OCI-M2 (cell line): ENCODE data around the gene SUPT20H.

Experiments used
- DNase-seq: peaks from one replicate; lab custom pipeline; 2025; ENCODE audit not compliant: unreplicated experiment; lab: John Stamatoyannopoulos, UW

SUPT20H gene

GRCh38 chr13:37058910-37059847 lies at the start of gene SUPT20H:
TSS of gene SUPT20H (minus strand) at chr13:37059688. CDS start at chr13:37051490, 8,198 bp downstream.
- peak; percentile 37 for DNase-seq

GRCh38 chr13:37109051-37109678 lies 49.7 kb upstream of the SUPT20H start:
- peak; percentile 14 for DNase-seq

DNA sequence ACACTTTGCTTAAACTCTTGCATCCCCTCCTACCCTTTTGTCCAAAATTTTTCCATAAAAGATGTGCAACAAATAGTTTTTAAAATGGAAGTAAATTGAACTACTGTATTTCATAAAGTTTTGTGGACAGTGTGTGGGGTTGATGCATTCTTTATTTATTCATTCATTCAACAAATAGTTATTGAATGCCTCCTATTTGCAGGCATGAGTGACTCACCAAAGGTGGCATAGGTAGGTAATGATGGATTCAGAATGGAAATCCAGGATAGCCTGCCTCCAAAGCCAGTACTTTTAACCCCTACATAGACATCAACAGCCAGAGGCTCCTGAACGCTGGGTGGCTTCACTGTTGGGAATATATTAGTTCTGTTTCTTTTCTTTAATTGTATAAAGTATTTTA lies 48.4 kb upstream of the SUPT20H start:
- no peak for DNase-seq

- DNase-seq: no peak
These were observed 48.0 kb upstream of the SUPT20H start for GRCh38 chr13:37107456-37107855.

DNA sequence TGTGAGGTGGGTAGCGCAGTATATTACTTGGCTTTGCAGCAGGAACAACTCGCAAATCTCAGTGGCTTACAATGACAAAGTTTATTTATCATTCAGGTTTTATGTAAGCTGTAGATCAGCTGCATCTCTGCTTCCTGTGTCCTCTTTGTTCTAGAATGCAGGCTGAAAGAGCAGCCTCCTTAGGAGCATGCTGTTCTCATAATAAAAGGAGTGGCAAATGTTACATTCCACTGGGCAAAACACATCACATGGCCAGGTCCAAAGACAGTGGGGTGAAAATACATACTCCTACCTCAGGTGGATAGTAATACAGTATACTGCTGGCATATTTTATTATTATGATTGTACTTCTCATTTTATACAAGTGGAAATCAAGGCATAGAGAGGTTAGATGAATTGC lies 47.2 kb upstream of the SUPT20H start:
- DNase-seq: no peak

- DNase-seq: no peak
These were observed 45.8 kb upstream of the SUPT20H start, which contains the start of gene CSNK1A1L for GRCh38 chr13:37105251-37105714. TSS of gene CSNK1A1L (minus strand) at chr13:37105664. CDS start at chr13:37105256, 408 bp downstream.

DNA sequence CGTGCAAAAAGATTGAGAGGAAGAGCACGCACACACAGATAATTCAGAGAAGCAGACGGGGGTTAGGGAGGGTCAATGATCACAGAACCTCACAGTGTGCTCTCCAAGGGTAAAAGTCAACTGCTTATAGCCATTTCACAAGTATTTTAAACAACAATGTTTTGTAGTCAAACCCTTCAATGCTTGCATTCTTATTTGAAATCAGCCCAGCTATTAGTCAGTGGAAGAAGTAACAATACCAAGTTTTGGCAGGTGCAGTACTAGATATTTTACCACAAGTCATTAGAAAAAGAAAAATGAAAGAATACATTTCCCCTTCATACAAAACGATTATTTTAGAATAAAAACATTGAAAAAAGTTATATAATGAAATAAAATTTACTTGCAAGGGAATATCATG lies 43.4 kb upstream of the SUPT20H start:
- DNase-seq: no peak

GRCh38 chr13:37101201-37101600 lies 41.7 kb upstream of the SUPT20H start:
- no peak for DNase-seq

DNA sequence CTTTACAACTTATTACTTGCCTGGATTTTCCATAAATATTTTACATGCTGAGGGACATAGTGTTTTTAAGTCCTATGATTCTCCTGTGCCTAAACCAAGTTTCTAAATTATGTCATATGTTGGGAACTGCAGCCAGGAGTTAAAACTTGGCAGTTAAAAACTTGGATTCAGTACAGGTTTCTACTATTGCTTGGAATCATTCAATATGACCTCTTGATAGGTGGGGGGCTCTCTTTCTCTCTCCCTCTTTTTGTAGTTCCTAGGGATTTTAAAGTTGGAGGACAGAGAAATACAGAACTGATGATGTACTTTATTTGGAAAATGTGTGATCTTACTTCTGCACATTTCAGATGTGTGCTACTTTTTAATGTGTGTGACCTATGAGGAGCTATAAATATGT lies 41.2 kb upstream of the SUPT20H start:
- DNase-seq: no peak

DNA sequence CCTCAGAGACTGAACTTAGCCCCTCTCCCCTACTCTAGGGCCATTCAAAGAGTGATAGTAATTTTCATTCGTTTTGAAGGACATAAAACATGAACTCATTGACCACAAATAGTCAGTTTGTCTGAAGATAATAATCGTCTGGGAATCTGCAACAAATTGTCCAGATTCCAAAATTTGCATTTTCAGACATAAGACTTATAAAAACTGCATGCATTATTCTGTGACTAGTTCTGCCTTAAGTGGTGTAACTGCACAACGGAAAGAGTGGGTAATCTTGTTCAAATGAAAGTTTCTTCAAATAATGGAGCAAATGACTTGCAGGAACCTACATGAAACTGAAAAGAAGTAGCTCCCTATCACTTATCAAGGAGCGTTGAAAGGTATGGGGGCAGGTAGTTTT lies 37.6 kb upstream of the SUPT20H start:
- DNase-seq: no peak

DNA sequence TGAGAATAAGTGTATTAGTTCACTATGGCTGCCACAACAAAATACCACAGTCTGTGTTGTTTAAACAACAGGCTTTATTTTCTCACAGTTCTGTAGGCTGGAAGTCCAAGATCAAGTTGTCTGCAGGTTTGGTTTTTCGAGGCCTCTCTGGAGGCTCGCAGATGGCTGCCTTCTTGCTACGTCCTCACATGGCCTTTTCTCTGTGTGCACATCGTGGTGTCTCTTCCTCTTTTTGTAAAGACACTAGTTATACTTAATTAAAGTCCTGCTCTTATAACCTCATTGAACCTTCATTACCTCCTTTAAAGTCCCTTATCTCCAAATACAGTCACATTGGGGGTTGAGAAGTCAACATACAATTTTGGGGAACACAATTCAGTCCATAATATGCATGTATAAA lies 35.4 kb upstream of the SUPT20H start:
- DNase-seq: no peak

DNA sequence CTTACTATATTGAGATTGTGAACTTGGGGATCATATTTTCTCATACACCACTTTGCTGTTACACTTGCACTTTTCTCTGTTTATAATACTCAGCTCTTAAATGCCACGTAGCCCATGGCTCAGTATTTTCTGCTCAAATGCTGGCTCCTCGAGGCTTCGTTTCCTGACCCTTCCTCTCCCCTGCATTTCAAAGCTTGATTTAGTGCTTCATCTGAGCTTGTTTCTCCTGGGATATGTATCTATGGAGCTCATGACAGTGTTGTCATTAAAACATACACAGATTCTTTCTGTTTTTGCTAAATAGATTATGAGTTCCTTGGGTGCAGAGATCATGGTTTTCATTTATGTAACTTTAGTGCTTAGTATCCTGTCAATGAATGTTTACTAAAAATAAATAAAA lies 34.6 kb upstream of the SUPT20H start:
- DNase-seq: no peak

- DNase-seq: no peak
These were observed 32.3 kb upstream of the SUPT20H start for GRCh38 chr13:37091835-37092234.

DNA sequence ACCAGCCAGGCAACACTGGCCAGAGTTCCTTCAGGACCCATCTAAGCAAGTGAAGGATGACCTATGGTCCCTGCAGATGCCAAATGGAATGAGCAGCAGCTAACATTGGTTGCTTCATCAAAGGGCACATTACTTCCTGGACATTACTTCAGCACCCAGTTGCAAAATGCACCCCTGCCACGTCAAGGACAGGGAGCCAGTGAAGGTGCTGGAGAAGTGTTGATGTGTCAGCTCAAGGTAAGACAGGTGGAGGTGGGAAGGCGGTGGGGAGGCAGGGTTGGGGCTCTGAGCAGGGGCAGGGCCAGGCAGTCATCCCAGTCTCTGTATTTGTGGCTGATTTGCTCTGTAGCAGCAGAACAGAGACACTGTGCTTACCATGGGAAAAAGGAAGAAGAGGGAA lies 31.4 kb upstream of the SUPT20H start:
- no peak for DNase-seq

- DNase-seq: no peak
These were observed 30.0 kb upstream of the SUPT20H start for GRCh38 chr13:37089495-37089894.

DNA sequence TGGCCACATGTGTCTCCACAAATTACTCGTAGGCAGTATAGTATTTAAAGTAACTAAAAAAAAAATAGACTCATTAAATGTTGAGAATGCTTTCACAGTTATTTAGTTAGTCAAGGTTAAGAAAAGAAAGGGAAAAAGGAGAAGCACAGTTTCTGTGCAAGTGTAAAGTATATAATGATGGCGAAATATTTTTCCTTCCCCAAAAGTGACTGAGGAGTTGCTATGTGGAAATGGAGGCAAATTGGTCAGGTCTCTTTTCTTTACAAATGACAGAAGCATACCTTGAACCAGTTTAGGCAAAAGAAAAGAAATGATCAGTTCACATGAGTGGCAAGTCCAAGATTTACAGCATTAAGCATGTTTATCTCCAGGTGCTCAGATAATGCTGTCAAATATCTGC lies 28.0 kb upstream of the SUPT20H start:
- no peak for DNase-seq

DNA sequence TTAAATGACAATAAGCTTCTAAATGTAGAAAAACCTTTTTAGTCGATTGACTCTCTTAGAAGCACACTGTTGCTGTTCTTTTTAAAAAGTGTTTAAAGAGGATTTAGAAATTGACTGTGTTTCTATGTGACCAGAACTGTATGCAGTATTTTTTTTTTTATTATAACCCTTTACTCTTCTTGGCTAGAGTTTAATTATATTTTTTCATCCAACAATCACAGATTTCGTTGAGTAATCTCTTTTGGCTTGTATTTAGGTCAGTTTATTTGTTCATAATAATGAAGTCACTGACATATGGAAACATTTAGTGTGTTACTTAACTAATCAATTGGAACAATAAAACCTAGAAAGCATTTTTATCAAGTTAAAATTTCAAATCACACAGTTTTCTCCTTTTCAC lies 26.1 kb upstream of the SUPT20H start:
- DNase-seq: no peak

- DNase-seq: no peak
These were observed 17.3 kb upstream of the SUPT20H start for GRCh38 chr13:37076818-37077217.

DNA sequence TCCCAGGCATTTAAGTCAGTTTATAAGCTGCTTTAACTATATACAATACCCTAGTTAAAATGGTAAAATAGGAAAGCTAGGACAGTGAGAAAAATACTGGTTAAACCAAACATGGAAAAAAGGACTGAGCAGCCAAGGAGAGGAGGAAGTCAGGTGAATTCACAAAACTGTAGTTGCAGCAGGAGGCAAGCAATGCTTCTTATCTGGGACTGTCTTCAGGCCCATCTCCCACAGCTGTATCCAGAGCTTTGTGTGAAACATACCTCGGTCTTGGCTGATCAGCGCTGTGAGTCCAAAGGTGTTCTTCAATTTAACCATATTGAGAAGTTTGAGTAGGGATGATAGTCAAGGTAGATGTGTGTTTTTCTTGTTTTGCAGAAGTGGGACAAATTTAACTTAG lies 15.7 kb upstream of the SUPT20H start:
- DNase-seq: no peak

DNA sequence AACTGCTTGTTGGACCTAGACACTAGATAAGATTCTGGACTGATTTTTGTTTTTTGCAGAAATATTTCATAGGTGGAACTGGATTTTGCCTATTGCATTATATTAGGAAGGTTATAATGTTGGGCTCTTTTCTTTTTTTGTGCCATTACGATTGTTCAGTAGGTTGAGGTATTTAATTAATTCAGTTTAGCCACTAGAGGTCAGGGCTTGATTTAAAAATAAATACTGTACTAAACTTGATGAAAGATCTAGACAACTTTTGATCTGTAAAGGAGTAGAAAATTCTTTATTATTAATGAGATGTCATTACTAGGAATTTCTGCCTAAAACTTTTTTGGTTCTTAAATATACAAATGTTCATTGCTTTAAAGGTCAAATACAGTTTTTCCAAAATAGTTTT lies 15.2 kb upstream of the SUPT20H start:
- DNase-seq: no peak

DNA sequence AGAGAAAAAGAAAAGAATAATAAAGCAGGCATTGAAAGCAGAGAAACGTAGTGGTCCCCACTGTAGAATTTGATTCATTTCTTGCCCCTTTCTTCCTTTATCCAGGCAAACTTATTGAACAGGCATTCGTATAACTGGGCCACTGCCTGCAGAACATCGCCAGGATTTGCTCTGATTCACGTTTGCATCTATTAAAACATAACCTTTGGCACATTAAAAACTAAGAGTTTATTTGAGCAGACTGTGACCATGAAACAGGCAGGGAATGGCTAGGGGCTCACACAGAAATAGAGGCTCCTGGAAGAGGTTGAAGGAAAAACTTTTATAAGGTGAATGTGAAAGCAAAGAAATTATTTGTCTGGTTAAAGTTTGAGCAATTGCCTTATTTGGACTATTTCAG lies 12.5 kb upstream of the SUPT20H start:
- DNase-seq: no peak

GRCh38 chr13:37070956-37071355 lies 11.5 kb upstream of the SUPT20H start:
- DNase-seq: no peak
